Activated T-helper 1 cell treated with anti-CD3 and anti-CD28 coated beads, Interleukin-2, amount 50 U/mL, for 16 hours (primary cell): ENCODE measurements around the gene MICALL1.

Experiments used
- DNase-seq, 2 donors: peaks; one replicate each; pipeline ENCODE4 v3.0.0-alpha.2; 2020; ENCODE audit warnings: low read depth in 1 of 2, low spot score in 1 of 2

The MICALL1 gene

DNA sequence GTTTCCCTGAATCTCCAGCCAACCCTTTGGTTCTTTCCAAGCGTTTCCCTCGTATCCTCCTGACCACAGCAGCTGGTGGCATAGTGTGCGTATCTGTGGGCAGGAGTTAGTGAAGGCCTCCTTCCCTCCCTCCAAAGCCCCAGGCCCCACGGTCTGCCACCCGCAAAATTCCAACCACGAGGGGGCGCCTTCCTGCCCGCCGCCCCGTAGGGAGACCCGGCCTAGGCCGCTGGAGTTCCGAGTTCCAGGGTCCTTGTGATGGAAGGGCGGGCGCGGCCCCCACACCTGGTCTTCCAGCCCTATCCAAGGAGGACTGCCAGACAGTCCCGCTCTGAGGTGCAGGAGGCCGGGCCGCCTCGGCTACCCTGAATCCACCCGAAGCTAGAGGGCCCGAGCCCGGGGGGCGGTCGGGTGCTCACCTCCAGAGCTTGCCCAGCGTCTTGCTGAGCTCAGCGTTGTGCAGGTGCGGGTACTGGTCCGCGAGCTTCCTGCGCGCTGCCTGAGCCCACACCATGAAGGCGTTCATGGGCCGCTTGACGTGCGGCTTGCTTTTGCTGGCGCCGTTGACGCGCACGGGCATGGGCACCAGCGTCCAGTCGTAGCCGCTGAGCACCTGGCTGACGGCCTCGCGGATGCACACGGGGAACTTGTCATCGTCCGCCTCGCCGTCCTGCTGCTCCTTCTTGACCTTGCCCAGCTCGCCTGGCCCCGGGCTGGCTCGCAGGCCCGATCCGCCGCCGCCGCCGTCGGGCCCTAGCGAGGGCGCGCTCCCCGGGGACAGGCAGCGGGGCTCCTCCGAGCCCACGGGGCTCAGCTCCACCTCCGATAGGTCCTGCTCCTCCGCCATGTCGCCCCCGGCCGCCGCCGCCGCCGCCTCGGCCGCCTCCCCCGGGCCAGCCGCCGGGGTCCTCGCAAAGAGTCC, 77.1 kb downstream of the MICALL1 start:
- DNase-seq, result no peak

DNA sequence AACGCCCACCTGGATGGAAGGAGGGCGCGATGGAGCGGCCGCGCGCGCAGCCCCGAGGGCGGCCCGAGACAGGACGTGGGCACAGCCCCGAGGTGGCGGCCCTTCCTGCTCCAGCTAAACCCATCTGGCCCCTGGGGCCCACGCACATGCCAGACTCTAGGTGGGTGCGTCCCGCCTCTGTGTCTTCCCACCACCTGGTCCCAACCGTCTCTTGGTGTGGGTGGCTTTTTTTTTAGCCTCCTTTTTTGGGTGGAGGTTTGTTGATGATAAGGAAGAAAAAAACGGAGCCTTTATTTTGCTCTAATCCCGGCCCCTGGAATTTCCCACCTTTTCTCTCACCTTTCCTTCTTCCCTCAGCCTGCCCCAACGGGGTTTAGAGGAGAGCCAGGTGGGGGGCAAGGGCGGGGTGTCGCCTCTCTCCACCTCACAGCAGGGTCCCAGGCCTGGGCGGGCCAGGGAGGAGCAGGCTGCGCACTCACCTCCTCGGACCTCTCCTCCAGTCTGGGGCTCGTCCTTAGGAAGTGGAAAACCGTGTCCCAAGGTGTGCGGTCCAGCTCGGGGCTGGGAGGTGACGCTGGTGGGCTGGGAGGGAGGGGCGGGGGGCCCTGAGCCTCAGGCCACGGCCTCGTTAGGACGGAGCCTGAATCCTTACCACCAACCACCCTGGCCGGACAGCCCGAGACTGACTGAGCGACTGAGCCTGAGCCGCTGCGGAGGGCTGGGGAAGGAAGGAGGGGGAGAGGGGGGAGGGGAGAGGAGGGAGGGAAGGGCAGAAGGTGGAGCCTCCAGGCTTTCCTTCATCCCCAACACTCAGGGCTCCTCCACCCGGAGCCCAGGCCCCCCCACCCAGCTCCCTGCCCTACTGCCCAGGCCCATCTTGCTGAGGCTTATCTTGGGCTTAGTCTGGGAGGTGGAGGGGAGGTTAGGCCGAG, 78.0 kb downstream of the MICALL1 start, which contains the start of gene SOX10:
Gene SOX10 (minus strand): TSS at position 696 of the 932 bp plus-strand sequence. CDS start 771 bp downstream, outside the sequence.
- DNase-seq, result no peak

DNA sequence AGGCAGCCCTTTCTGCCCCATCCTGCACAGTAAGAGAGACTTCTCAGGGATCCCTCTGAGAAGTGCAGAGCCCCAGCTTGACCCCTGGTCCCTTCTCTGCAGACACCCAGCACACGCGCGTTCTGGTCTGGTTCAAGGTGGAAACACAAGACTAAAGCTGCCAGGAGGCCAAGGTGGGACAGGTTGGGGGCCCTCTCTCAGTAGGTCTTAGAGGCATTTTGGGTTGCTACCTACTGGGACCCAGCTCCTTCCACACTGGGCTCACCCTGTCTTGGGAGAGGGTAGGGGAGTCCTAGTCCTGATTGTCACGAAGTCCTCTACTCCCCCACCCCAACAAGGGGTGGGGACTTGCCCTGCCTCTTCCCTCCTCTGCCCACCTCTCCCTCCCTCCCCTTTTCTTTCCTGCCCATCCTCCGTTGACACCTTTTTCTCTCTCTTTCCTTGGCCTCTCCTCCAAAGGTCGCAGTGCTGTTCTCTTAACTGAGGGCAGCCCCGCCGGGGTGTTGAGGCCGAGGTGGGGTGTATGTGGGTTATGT, 79.0 kb downstream of the MICALL1 start:
- no peak for DNase-seq

DNA sequence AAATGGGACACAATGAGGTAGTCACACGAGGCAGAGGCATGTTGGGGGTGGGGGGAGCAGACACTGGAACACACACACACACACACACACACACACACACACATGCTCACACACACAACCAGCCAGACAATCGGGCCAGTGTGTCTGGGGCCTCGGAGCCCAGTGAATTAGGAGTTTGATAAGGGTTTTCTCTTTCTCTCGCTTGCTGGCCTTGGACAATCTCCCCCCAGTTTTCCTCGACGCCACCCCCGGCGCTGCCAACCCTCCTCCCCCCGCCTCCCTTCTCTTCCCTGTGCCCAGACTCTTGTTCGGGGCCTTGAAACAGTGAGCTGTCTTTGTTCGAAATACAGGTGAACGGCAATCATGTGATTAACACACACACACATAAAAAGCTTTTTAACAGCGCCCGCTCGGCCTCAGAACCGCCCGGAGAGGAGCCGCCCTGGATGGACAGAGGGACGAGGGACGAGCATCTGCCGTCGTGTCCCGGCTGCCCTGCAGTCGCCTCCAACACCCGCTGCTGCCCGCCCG, 79.7 kb downstream of the MICALL1 start:
- DNase-seq, result no peak

DNA sequence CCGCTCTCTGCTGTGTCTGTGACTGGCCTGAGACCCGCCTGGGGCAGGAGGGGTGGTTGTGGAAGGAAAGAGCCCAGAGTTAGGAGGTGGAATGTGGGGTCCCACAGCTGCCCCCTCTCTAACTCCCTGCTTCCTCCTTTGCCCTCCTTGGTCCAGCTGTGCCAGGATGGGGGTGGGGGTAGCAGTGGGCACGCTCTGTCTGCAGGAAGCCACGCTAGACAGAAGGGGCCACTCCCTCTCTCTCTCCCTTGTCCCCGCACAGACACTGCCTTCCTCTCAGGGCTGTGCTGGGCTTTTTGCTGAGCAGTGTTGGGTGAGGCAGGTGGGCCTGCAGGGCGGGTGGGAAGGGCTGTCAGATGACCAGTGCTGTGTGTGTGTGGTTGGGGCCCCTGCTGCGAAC, 80.3 kb downstream of the MICALL1 start:
- no peak for DNase-seq

DNA sequence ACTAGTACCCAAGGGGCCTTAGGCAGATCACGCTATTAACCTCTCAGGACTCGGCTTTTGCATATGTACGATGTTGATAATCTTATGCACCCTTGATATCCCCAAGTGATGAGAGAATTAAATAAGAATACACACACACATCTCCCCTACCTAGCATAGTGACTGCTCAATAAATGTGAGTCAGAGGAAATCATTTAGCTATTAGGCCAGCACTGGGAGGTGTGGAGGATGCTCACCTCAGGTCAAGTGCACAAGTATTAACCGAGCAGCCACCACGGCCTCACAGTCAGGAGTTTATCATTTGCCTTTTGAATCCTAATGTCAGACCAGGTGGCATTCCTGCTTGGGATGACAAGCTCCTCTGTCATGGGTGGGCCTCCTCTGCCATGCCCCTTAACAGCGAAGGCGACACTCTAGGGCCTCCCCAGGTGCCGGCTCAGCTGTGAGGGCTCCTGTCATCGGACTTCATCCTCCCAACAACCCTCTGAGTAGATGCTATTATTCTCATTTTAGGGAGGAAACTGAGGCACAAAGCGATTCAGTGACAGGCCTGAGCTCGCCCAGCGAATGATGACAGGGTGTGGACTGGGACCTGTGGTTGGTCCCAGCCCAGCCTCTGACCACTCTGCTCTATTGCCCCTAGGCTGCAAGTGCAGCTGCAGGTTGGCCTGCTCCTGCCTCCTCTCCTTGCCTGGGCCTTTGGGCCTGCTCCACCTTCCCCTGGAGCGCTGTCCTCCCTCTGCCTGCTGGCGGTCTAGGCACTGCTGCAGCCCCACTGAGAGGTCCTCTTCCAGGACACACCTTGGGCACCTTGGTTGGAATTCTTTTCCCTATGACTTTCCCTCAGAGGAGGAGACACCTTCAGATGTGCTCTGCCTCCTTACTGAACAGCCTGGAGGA, 83.3 kb downstream of the MICALL1 start:
- DNase-seq, result no peak

DNA sequence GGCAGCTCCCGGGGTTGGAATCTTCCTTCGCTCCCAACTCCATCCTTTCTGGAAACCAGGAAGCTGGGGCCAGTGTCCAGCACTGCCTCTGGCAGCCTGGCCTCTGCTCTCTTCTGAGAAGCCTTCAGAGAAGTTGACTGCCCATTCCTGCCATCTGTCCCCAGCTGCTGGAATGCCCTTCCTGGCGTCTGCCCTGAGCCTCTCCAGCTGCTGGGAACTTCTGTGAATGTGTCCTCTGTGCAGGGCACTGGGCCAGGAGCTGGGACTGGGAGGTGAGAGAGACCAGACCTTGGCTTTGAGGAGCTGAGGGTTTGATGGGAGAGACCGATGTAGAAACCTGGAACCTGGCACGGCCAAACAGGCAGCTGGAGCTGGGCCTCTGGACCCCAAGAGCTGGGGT, 84.2 kb downstream of the MICALL1 start:
- no peak for DNase-seq

DNA sequence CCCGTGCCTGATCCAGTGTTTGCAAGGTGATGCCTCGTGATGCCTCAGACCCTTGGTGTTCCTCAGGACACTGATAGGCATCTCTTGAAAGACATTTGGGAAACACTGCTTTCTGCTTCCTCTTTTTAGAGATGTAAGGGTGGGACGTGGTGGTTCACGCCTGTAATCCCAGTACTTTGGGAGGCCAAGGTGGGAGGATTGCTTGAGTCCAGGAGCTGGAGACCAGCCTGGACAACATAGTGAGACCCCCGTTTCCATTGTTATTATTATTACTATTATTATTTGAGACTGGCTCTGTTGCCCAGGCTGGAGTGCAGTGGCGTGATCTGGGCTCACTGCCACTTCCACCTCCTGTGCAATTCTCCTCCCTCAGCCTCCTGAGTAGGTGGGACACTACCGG, 84.8 kb downstream of the MICALL1 start:
- DNase-seq, result no peak

DNA sequence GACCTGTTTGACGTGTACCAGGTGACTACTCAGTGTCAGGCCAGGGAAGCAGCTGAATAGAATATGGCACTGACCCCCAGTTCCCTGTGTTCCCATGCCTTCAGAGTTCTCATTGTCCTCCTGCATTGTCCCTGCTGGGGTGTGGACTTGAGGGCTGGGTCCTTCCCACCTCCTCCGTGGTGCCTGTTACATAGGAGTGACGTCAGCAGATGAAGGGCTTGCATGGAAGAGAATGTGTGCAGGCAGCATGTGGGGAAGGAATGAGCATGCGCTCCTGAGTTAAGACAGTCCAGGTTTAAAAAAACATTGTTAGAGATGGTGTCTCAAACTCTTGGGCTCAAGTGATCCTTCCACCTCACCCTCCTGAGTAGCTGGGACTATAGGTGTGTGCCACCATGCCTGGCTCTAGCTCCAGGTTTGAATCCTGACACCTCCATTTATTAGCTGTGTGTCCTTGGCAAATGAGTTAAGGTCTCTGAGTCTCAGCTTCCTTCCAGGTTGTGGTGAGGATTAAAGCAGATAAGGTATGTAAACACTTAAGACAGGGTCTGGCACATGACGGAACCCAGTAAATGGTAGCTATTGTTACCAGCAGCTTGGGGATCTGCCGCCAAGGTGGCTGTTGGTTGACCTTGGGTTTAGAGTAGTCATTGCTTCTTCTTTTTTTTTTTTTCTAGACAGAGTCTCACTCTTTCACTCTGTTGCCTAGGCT, 85.8 kb downstream of the MICALL1 start:
- no peak for DNase-seq
